IgD-negative memory B cell (primary cell): ENCODE measurements around the gene RBM34. TPM values are rescaled to one million over a fixed set of nuclear protein-coding genes. Genes with fewer than 3 reads are reported as not detected.
"Not testable (repeated sequence)": the region's sequence is repeated elsewhere in the genome, so short reads cannot be mapped to it uniquely, and the experiment has no call there.

Source experiments
- H3K27ac Mint-ChIP-seq, 3 donors: one replicate each; pipeline ENCODE4 v1.8.0; 2020 to 2022; ENCODE audit warnings: mild to moderate bottlenecking in 3 of 3, mixed read lengths in 3 of 3, moderate library complexity in 1 of 3
- H3K27me3 Mint-ChIP-seq: one replicate; pipeline ENCODE4 v1.8.0; 2021; ENCODE audit warnings: mixed read lengths
- H3K36me3 Mint-ChIP-seq: one replicate; pipeline ENCODE4 v1.8.0; 2020; ENCODE audit warnings: mild to moderate bottlenecking, mixed read lengths
- H3K4me1 Mint-ChIP-seq, 3 donors: one replicate each; pipeline ENCODE4 v1.8.0; 2020 to 2022; ENCODE audit warnings: mixed read lengths in 3 of 3, mild to moderate bottlenecking in 1 of 3
- H3K4me3 Mint-ChIP-seq, 4 donors: one replicate each; pipeline ENCODE4 v1.8.0; 2020 to 2022; ENCODE audit warnings: mild to moderate bottlenecking in 4 of 4, mixed read lengths in 4 of 4, moderate library complexity in 3 of 4
- H3K9me3 Mint-ChIP-seq, 3 donors: one replicate each; pipeline ENCODE4 v1.8.0; 2020 to 2021; ENCODE audit warnings: mixed read lengths in 3 of 3, mild to moderate bottlenecking in 1 of 3
- polyA plus RNA-seq: library from polyadenylated mRNA; unstranded; fragments of 300-500 nt; fragmentation: Illumina TruSeq; gene quantifications from one replicate; pipeline ENCODE4 v1.2.3, GENCODE V29; 2021

RBM34 gene
- polyA plus RNA-seq, 1 donor from 2014 or later = 86.7 TPM

DNA sequence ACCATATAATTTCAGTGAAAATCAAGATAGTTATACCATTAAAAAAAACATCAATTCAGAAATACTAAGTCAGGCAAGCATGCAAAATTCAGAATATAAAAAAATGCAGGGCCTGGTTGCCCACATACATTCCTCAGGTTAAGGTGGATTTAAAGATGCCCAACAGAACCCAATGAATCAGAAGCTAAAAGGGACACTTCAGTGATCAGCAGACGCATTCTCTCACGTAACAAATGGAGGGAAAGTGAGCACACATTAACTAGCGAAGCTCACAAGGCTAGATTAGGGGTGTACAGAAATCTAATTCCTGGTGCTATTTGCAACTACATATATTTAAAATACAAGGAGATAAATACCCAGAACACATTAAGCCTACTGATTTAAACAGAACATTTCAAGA, 49.9 kb downstream of the RBM34 start:
- H3K27me3 Mint-ChIP-seq = no peaks in the 10 kb centered on the region
- H3K36me3 Mint-ChIP-seq = peaks cover 14% of the 10 kb centered on the region
- H3K4me3 Mint-ChIP-seq = no peak overlapping the region
- H3K9me3 Mint-ChIP-seq = no peaks in the 10 kb centered on the region
- no peak overlapping the region for H3K27ac Mint-ChIP-seq
- peaks cover 2 to 10% (median 2%) of the 10 kb centered on the region in 3 donors for H3K4me1 Mint-ChIP-seq

DNA sequence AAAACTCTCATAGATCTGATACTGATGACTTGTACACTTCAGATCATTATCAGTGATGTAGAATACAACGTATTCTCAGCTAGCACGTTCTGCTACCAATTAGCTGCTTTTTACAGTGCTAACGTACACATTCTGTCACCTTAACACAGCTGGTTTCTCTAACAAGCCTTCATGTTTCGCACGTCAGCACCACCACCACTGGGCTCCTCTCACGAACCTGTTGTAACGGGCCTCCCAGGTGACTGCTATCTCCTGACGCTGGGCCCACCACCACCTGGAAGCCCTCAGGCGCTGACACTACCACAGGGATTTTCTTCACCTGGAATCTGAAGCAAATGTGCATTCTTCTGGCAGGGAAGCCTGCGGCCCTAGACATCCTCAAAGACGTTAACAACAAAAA, 52.2 kb downstream of the RBM34 start:
- no peak overlapping the region for H3K27ac Mint-ChIP-seq
- H3K4me3 Mint-ChIP-seq = no peak overlapping the region
- H3K36me3 Mint-ChIP-seq = peaks cover 9% of the 10 kb centered on the region
- H3K27me3 Mint-ChIP-seq = no peaks in the 10 kb centered on the region
- H3K4me1 Mint-ChIP-seq = peaks cover 11 to 23% (median 13%) of the 10 kb centered on the region in 3 donors
- no peaks in the 10 kb centered on the region for H3K9me3 Mint-ChIP-seq

DNA sequence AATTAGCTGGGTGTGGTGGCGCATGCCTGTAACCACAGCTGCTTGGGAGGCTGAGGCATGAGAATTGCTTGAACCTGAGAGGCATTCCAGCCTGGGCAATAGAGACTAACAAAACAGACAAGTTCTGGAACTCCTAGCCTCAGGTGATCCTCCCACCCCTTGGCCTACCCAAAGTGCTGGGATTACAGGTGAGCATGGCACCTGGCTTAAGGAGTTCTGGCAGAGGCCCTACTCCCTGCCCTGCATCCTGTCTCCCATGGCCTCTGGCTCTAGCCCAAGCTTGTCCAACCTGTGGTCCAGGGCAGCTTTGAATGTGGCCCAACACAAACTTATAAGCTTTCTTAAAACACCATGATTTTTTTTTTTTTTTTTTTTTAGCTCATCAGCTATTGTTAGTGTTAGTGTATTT, 52.9 kb downstream of the RBM34 start:
- H3K36me3 Mint-ChIP-seq = peaks cover 5% of the 10 kb centered on the region
- H3K27ac Mint-ChIP-seq = peak overlapping the region in 1 of 3 donors; percentile 31
- H3K9me3 Mint-ChIP-seq = no peaks in the 10 kb centered on the region
- H3K4me1 Mint-ChIP-seq = peaks cover 11 to 24% (median 16%) of the 10 kb centered on the region in 3 donors
- no peak overlapping the region for H3K4me3 Mint-ChIP-seq
- no peaks in the 10 kb centered on the region for H3K27me3 Mint-ChIP-seq

DNA sequence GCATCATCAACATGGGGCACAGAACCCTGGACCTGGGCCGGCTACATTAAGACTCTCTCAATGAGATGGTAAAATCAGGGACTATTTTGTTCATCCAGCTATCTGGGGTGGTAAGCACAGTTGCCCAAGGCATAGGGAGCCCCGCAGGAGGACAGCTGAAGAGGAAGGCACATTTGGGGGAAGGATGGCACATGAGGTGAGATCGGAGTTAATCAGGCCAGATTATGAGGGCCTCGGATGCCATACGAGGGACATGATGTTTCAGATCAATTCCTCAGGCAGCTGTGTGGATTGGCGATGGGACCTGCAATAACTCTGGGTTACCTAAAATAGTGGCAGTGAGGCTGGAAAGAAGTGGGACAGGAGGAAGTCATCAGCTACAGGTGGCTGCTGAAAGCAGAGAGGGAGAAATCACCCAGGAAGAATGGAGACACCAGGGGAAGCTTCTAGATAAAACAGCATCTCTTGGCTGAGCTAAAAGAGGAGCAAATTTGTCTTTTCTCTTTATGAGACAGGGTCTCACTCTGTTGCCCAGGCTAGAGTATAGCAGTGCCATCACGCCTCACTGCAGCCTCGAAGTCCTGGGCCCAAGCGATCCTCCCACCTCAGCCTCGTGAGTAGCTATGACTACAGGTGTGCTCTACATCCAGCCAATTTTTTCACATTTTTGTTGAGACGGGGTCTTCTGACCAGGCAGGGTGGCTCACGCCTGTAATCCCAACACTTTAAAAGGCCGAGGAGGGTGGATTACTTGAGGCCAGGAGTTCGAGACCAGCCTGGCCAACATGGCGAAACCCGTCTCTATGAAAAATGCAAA, 53.5 kb downstream of the RBM34 start:
- H3K9me3 Mint-ChIP-seq = no peaks in the 10 kb centered on the region
- H3K36me3 Mint-ChIP-seq = peaks cover 5% of the 10 kb centered on the region
- peaks cover 11 to 24% (median 16%) of the 10 kb centered on the region in 3 donors for H3K4me1 Mint-ChIP-seq
- H3K27ac Mint-ChIP-seq = peak overlapping the region; percentile 10 to 14 (median 13)
- no peak overlapping the region for H3K4me3 Mint-ChIP-seq
- no peaks in the 10 kb centered on the region for H3K27me3 Mint-ChIP-seq

DNA sequence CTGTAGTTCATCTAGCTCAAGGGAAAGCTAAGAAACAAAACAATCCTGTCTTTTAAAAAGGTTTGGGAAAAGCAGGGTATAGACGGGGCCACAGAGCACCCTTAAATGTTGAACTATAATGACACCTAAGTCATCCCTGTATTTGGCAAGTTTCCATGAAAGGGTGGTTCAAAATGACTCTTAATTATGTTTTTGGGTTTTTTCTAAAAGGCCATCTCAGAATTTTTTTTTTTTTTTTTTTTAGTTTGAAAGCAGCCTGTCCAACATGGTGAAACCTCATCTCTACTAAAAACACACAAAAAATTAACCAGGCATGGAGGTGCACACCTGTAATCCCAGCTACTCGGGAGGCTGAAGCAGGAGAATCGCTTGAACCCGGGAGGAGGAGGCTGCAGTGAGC, 54.6 kb downstream of the RBM34 start:
- Mint-ChIP-seq H3K9me3 (no peaks in the 10 kb centered on the region), H3K4me1 (peaks cover 14 to 24% (median 16%) of the 10 kb centered on the region in 3 donors), H3K4me3 (peak overlapping the region in 2 of 4 donors; percentile 20 to 39), H3K27me3 (peaks cover 1% of the 10 kb centered on the region), H3K27ac (no peak overlapping the region), H3K36me3 (peaks cover 5% of the 10 kb centered on the region)

DNA sequence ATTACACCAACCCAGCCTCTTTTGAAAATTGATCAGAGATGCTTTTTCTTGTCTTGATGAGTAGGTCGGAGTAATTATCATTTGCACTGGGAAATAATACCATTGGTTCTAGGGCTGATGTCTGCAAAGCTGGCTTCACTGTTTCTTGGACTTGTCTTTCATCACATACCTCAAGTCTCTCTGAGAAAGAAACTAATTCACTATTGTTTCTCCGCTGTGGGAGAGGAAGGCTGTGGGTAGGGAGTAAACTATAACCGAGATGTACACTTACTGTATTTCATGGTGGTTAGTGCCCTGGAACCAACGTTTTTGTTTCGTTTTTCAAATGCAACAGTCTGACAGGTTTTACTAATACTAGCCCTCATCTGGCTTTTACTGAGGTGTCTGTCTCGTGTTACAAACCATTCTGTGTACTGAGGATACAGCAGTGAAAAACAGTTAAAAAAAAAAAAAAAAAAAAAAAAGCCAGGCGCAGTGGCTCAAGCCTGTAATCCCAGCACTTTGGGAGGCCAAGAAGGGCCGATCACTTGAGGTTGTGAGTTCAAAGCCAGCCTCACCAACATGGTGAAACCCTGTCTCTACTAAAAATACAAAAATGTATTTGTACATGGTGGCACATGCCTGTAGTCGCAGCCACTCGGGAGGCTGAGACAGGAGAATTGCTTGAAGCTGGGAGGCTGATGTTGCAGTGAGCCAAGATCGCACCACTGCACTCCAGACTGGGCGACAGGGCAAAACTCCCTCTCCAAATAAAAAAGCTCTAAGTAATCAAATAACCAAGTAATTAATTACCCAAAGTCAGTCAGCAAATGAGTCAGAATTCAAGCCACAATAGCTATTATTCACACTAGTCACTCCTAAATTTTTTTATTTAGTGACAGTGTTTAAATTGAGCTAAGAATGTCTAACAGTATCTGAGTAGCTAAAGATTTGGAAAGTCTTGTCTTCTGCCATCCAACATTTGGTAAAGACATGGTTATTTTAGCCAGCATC, 55.7 kb downstream of the RBM34 start:
- Mint-ChIP-seq H3K36me3 (peaks cover 7% of the 10 kb centered on the region), H3K9me3 (no peaks in the 10 kb centered on the region), H3K4me3 (peak overlapping the region; percentile 22 to 95 (median 63)), H3K27ac (peak overlapping the region; percentile 1 to 64 (median 59)), H3K4me1 (peaks cover 16 to 24% (median 18%) of the 10 kb centered on the region in 3 donors), H3K27me3 (peaks cover 1% of the 10 kb centered on the region)

DNA sequence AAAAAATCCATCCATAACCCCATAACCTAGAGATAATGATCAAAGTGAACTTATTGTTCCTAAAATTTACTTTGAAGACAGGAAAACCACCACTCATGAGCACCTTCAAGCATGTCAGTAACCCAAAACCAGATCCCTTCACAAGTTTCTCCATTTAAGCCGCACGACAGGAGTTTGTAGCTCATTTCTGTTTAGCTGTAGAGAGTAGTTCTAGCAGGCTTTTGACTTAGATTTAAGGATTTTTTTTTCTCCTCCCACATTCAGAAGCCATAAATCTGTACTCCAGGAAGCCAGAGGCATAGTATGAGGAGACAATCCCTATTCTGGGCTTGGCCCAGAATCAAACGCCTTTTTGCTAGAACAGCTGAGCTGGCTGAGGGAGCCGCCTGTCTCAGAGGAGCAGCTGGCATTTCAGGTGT, 58.0 kb downstream of the RBM34 start:
- Mint-ChIP-seq H3K4me3 (no peak overlapping the region), H3K27me3 (peaks cover 5% of the 10 kb centered on the region), H3K9me3 (peaks cover 0 to 2% (median 0%) of the 10 kb centered on the region in 3 donors), H3K4me1 (peaks cover 16 to 24% (median 18%) of the 10 kb centered on the region in 3 donors), H3K36me3 (peaks cover 3% of the 10 kb centered on the region), H3K27ac (no peak overlapping the region)

DNA sequence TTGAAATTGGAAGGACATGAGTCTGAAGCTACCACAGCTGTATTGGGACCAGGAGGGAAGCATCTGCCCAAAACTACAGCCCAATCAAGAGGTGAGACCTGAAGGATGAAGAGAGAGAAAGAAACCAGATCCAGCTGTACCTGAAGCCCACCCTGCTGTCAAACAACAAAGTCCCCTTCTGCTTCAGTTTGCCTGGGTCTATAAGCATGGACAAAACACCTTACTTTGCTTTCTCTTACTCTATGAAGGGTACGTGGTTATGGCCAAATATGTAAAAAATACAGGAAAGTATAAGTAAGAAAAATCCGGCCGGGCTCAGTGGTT, 58.8 kb downstream of the RBM34 start:
- H3K9me3 Mint-ChIP-seq = peaks cover 0 to 2% (median 0%) of the 10 kb centered on the region in 3 donors
- H3K27ac Mint-ChIP-seq = no peak overlapping the region
- peaks cover 5% of the 10 kb centered on the region for H3K27me3 Mint-ChIP-seq
- H3K36me3 Mint-ChIP-seq = peaks cover 3% of the 10 kb centered on the region
- no peak overlapping the region for H3K4me3 Mint-ChIP-seq
- H3K4me1 Mint-ChIP-seq = peaks cover 16 to 18% (median 18%) of the 10 kb centered on the region in 3 donors

DNA sequence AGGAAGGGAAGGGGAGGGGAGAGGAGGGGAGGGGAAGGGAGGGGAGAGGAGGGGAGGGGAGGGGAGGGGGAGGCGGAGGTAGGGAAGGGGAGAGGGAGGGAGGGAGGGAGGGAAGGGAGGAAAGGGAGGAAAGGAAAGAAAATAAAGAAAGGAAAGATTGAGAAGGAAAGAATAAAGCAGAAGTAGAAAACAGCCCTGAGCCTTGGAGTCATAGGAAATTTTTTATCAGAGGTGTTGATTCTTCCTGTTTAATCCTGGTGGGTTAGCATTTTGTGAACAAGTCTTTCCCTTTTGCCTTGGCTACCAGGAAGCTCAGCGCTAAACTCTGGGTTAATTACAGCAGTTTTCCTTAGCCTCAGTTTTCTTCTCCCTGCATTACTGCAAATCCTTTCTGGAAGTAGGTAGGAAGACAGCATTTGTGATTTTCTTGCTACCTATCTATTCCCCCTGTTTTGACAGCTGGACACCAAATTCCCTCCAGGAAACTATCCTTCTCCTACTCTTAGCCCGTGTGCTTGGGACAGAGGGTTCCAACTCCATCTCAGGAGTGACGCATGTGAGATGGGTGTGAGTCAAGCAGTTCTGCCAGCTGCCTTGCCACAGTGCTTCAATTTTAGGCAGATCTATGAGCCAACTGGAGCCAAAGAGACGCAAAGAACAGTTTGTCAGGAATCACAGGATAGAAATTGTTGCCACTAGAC, 59.3 kb downstream of the RBM34 start:
- H3K36me3 Mint-ChIP-seq = peaks cover 3% of the 10 kb centered on the region
- H3K4me3 Mint-ChIP-seq = peak overlapping the region in 1 of 4 donors; percentile 49
- H3K27me3 Mint-ChIP-seq = peaks cover 5% of the 10 kb centered on the region
- H3K27ac Mint-ChIP-seq = no peak overlapping the region
- H3K9me3 Mint-ChIP-seq = peaks cover 0 to 2% (median 0%) of the 10 kb centered on the region in 3 donors
- H3K4me1 Mint-ChIP-seq = peaks cover 14 to 18% (median 16%) of the 10 kb centered on the region in 3 donors

DNA sequence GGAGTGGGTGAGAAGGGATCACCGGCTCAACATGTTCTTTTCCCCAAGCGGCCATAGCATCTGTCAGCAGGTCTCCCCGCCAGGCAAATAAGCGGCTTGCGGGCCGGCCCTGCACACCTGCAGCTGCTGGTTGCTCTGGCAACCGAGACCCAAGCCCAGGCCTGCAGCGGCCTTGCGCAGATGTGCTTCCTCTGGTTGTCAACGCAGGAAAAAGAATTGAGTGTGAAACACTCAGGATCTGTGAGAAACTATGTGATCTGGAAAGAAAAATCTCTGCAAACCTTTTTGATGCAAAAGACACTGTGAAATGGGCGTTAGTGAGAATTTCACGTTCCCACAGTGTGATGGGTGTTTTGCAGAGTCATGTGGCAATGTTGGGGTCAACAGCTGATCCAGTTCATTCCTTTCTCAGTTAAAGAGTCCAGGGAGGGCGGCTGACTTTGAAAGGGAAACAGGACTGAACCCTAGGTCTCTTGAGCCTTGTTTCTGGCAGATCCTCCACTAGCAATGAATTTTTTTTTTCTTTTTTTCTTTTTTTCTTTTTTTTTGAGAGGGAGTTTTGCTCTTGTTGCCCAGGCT, 60.8 kb downstream of the RBM34 start:
- H3K36me3 Mint-ChIP-seq = peaks cover 3% of the 10 kb centered on the region
- H3K27ac Mint-ChIP-seq = no peak overlapping the region
- H3K4me3 Mint-ChIP-seq = no peak overlapping the region
- H3K4me1 Mint-ChIP-seq = peaks cover 14 to 18% (median 16%) of the 10 kb centered on the region in 3 donors
- H3K27me3 Mint-ChIP-seq = peaks cover 8% of the 10 kb centered on the region
- peaks cover 0 to 2% (median 0%) of the 10 kb centered on the region in 3 donors for H3K9me3 Mint-ChIP-seq

DNA sequence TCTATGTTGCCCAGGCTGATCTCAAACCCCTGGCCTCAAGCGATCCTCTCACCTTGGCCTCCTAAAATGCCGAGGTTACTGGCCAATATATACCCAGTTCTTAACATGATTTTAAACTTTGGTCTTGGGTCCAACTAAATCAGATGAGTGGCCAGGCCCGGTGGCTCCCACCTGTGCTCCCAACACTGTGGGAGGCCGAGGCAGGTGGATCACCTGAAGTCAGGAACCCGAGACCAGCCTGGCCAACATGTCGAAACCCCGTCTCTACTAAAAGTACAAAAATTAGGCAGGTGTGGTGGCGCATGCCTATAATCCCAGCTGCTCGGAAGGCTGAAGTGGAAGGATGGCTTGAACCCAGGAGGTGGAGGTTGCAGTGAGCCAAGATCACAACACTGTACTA, 62.1 kb downstream of the RBM34 start:
- Mint-ChIP-seq H3K27ac (peak overlapping the region in 1 of 3 donors; percentile 12), H3K4me3 (no peak overlapping the region)

DNA sequence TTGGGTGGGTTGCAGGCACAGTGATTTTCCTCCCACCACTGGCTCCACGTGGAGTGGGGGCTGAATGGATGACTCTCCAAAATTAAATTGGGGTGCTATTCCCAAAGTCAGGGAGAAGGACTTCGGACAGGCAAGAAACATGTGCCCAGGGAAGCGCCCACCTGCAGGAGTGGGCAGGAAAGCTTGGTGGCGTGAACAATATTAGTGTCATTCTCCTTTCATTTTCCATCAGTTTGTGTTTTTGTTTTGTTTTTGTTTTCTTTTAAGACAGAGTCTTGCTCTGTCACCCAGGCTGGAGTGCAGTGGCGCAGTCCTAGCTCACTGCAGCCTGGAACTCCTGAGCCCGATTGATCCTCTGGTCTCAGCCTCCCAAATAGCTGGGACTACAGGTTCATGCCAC, 62.5 kb downstream of the RBM34 start:
- Mint-ChIP-seq H3K36me3 (peaks cover 3% of the 10 kb centered on the region), H3K4me1 (peaks cover 6 to 10% (median 7%) of the 10 kb centered on the region in 3 donors), H3K9me3 (peaks cover 0 to 2% (median 0%) of the 10 kb centered on the region in 3 donors), H3K4me3 (no peak overlapping the region), H3K27me3 (peaks cover 8% of the 10 kb centered on the region), H3K27ac (no peak overlapping the region)

More for the DNA sequence above, 62.1 kb downstream of the RBM34 start:
- Mint-ChIP-seq H3K4me1 (peaks cover 3 to 6% (median 6%) of the 10 kb centered on the region in 3 donors), H3K9me3 (peaks cover 0 to 2% (median 0%) of the 10 kb centered on the region in 3 donors), H3K36me3 (peaks cover 3% of the 10 kb centered on the region), H3K27me3 (peaks cover 8% of the 10 kb centered on the region)

DNA sequence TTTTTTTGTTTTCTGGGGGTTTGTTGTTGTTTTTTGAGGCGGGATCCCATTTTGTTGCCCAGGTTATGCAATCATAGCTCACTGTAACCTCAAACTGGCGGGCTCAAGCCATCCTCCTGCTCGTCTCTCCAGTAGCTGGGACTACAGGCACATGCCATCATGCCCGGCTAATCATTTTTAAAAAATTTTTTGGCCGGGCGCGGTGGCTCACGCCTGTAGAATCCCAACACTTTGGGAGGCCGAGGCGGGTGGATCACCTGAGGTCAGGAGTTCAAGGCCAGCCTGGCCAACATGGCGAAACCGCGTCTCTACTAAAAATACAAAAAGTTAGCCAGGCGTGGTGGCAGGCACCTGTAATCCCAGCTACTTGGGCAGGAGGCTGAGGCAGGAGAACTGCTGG, 63.5 kb downstream of the RBM34 start:
- not testable (repeated sequence) for H3K27me3 Mint-ChIP-seq, H3K36me3 Mint-ChIP-seq, H3K27ac Mint-ChIP-seq, H3K4me1 Mint-ChIP-seq, H3K9me3 Mint-ChIP-seq
- H3K4me3 Mint-ChIP-seq = peak overlapping the region in 1 of 4 donors; percentile 5

DNA sequence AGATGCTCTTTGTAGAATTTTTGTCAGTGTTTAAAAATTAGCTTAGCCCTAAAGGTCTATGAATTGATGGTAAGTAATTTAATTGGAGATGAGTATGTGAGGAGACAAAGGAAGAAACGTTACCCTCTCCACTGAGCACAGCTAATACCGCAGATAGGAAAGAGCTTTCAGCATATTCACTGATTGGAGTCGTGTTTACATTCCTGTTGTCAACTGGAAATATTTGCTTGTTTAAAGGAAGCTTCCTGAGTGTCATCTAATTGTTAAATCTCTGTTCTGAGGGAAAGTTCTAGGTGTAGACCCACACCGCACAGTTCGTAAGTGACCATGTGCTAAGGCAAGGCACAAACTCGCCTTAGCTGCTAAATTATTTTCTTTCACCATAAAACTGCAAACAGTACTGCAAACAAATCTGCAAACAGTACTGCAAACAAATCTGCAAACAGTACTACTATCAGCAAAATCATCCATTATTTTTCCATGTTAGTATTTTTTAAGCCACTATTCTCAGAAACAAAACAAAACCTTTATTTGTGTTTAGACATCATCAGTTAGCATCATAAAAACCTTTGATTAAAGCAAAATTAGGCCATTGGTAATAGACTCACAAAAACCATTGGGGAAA, 65.0 kb downstream of the RBM34 start:
- H3K9me3 Mint-ChIP-seq = peaks cover 0 to 2% (median 0%) of the 10 kb centered on the region in 3 donors
- peaks cover 3% of the 10 kb centered on the region for H3K36me3 Mint-ChIP-seq
- H3K4me3 Mint-ChIP-seq = no peak overlapping the region
- H3K4me1 Mint-ChIP-seq = peaks cover 6% of the 10 kb centered on the region in 3 donors
- no peak overlapping the region for H3K27ac Mint-ChIP-seq
- H3K27me3 Mint-ChIP-seq = peaks cover 6% of the 10 kb centered on the region
